Effector memory CD8-positive, alpha-beta T cell (primary cell): ENCODE results near the gene TUBD1.
"Not testable (repeated sequence)": the region's sequence is repeated elsewhere in the genome, so short reads cannot be mapped to it uniquely, and the experiment has no call there.

Experiments
- ATAC-seq: fragments of 150-1000 bp; cut with Tn5 transposase; replicated peaks from 2 replicates; pipeline ENCODE4 v1.10.0; 2021; ENCODE audit warnings: mild to moderate bottlenecking, moderate library complexity
- DNase-seq, 3 experiments: peaks; one replicate each; pipeline ENCODE4 v3.0.0; 2021
- H3K27ac Mint-ChIP-seq, 2 donors: one replicate each; pipeline ENCODE4 v1.8.0; 2022; ENCODE audit warnings: mild to moderate bottlenecking in 2 of 2, mixed read lengths in 2 of 2, moderate library complexity in 2 of 2
- H3K27me3 Mint-ChIP-seq, 2 donors: one replicate each; pipeline ENCODE4 v1.8.0; 2022; ENCODE audit warnings: mixed read lengths in 2 of 2
- H3K36me3 Mint-ChIP-seq: one replicate; pipeline ENCODE4 v1.8.0; 2022; ENCODE audit warnings: mild to moderate bottlenecking, moderate library complexity, mixed read lengths; ENCODE audit not compliant: insufficient read depth
- H3K4me1 Mint-ChIP-seq, 2 donors: one replicate each; pipeline ENCODE4 v1.8.0; 2022; ENCODE audit warnings: low read depth in 2 of 2, mixed read lengths in 2 of 2
- H3K4me3 Mint-ChIP-seq, 2 donors: one replicate each; pipeline ENCODE4 v1.8.0; 2022; ENCODE audit warnings: mild to moderate bottlenecking in 2 of 2, mixed read lengths in 2 of 2, moderate library complexity in 2 of 2
- H3K9me3 Mint-ChIP-seq, 2 donors: one replicate each; pipeline ENCODE4 v1.8.0; 2022; ENCODE audit warnings: mixed read lengths in 2 of 2

Gene TUBD1

GRCh38 chr17:59846394-59847165 lies 46.2 kb downstream of the TUBD1 start:
- Mint-ChIP-seq H3K36me3 (peaks cover 28% of the 10 kb centered on the region), H3K27me3 (no peaks in the 10 kb centered on the region), H3K4me1 (peaks cover 30 to 32% of the 10 kb centered on the region in 2 donors), H3K27ac (peak overlapping the region in 1 of 2 donors; percentile 59), H3K4me3 (no peak overlapping the region), H3K9me3 (no peaks in the 10 kb centered on the region)
- peak; percentile 70 for ATAC-seq
- no peak for DNase-seq

- H3K9me3 Mint-ChIP-seq = no peaks in the 10 kb centered on the region
- peak overlapping the region in 1 of 2 donors; percentile 59 for H3K27ac Mint-ChIP-seq
- ATAC-seq = no peak
- no peak for DNase-seq
- H3K4me1 Mint-ChIP-seq = peaks cover 38 to 40% of the 10 kb centered on the region in 2 donors
- peaks cover 36% of the 10 kb centered on the region for H3K36me3 Mint-ChIP-seq
- no peaks in the 10 kb centered on the region for H3K27me3 Mint-ChIP-seq
- no peak overlapping the region for H3K4me3 Mint-ChIP-seq
Observed at GRCh38 chr17:59845595-59846393, 46.9 kb downstream of the TUBD1 start.

- H3K27ac Mint-ChIP-seq = peak overlapping the region in 1 of 2 donors; percentile 53
- H3K4me1 Mint-ChIP-seq = peaks cover 46% of the 10 kb centered on the region in 2 donors
- H3K9me3 Mint-ChIP-seq = no peaks in the 10 kb centered on the region
- no peak for DNase-seq
- ATAC-seq = no peak
- no peaks in the 10 kb centered on the region for H3K27me3 Mint-ChIP-seq
- peaks cover 43% of the 10 kb centered on the region for H3K36me3 Mint-ChIP-seq
- H3K4me3 Mint-ChIP-seq = no peak overlapping the region
Observed at GRCh38 chr17:59844884-59845594, 47.7 kb downstream of the TUBD1 start.

GRCh38 chr17:59842901-59843652 lies 49.7 kb downstream of the TUBD1 start:
- Mint-ChIP-seq H3K9me3 (no peaks in the 10 kb centered on the region), H3K4me1 (peaks cover 50 to 53% of the 10 kb centered on the region in 2 donors), H3K27ac (peak overlapping the region; percentile 98 to 99), H3K4me3 (peak overlapping the region; percentile 99 to 100), H3K36me3 (peaks cover 60% of the 10 kb centered on the region), H3K27me3 (no peaks in the 10 kb centered on the region)
- DNase-seq (no peak), ATAC-seq (peak; percentile 54)

- Mint-ChIP-seq H3K4me1 (peaks cover 55% of the 10 kb centered on the region in 2 donors), H3K27ac (peak overlapping the region; percentile 98 to 99), H3K36me3 (peaks cover 68% of the 10 kb centered on the region), H3K4me3 (peak overlapping the region; percentile 99 to 100)
- not testable (repeated sequence) for ATAC-seq, H3K9me3 Mint-ChIP-seq, DNase-seq, H3K27me3 Mint-ChIP-seq
Observed at GRCh38 chr17:59841882-59842263, 50.9 kb downstream of the TUBD1 start.

- Mint-ChIP-seq H3K36me3 (peaks cover 72% of the 10 kb centered on the region), H3K4me3 (peak overlapping the region; percentile 99 to 100), H3K27ac (peak overlapping the region; percentile 98 to 99), H3K4me1 (peaks cover 52% of the 10 kb centered on the region in 2 donors)
- H3K27me3 Mint-ChIP-seq, DNase-seq, H3K9me3 Mint-ChIP-seq: not testable (repeated sequence)
- peak; percentile 9 for ATAC-seq
Observed at GRCh38 chr17:59841091-59841881, 51.5 kb downstream of the TUBD1 start.

GRCh38 chr17:59840329-59841090 lies 52.2 kb downstream of the TUBD1 start:
- peak; percentile 2 for ATAC-seq
- no peaks in the 10 kb centered on the region for H3K27me3 Mint-ChIP-seq
- no peak for DNase-seq
- H3K27ac Mint-ChIP-seq = peak overlapping the region; percentile 98 to 99
- peak overlapping the region; percentile 99 to 100 for H3K4me3 Mint-ChIP-seq
- peaks cover 50% of the 10 kb centered on the region in 2 donors for H3K4me1 Mint-ChIP-seq
- peaks cover 72% of the 10 kb centered on the region for H3K36me3 Mint-ChIP-seq
- no peaks in the 10 kb centered on the region for H3K9me3 Mint-ChIP-seq

GRCh38 chr17:59839651-59840328 lies 53.0 kb downstream of the TUBD1 start:
- no peaks in the 10 kb centered on the region for H3K9me3 Mint-ChIP-seq
- H3K27me3 Mint-ChIP-seq = no peaks in the 10 kb centered on the region
- no peak for DNase-seq
- H3K36me3 Mint-ChIP-seq = peaks cover 68% of the 10 kb centered on the region
- peak overlapping the region; percentile 98 to 99 for H3K27ac Mint-ChIP-seq
- H3K4me1 Mint-ChIP-seq = peaks cover 50% of the 10 kb centered on the region in 2 donors
- H3K4me3 Mint-ChIP-seq = peak overlapping the region; percentile 99 to 100
- no peak for ATAC-seq

- H3K27me3 Mint-ChIP-seq = no peaks in the 10 kb centered on the region
- no peak for ATAC-seq
- peak overlapping the region; percentile 98 to 99 for H3K27ac Mint-ChIP-seq
- no peaks in the 10 kb centered on the region for H3K9me3 Mint-ChIP-seq
- H3K36me3 Mint-ChIP-seq = peaks cover 66% of the 10 kb centered on the region
- H3K4me3 Mint-ChIP-seq = peak overlapping the region; percentile 99 to 100
- DNase-seq = no peak
- H3K4me1 Mint-ChIP-seq = peaks cover 45 to 47% of the 10 kb centered on the region in 2 donors
Observed at GRCh38 chr17:59838052-59838916, 54.5 kb downstream of the TUBD1 start.

- H3K27ac Mint-ChIP-seq = peak overlapping the region; percentile 98 to 99
- no peaks in the 10 kb centered on the region for H3K9me3 Mint-ChIP-seq
- ATAC-seq (peak; percentile 88), DNase-seq (peak; percentile 62 to 64 (median 63))
- H3K27me3 Mint-ChIP-seq = no peaks in the 10 kb centered on the region
- peaks cover 39 to 45% of the 10 kb centered on the region in 2 donors for H3K4me1 Mint-ChIP-seq
- H3K4me3 Mint-ChIP-seq = peak overlapping the region; percentile 99 to 100
- H3K36me3 Mint-ChIP-seq = peaks cover 60% of the 10 kb centered on the region
Observed at GRCh38 chr17:59837308-59838051, 55.3 kb downstream of the TUBD1 start.
